Measurements from ENCODE around the gene FMO5. TPM values are rescaled to one million over a fixed set of nuclear protein-coding genes. Genes with fewer than 3 reads are reported as not detected.
"Not testable (repeated sequence)": the region's sequence is repeated elsewhere in the genome, so short reads cannot be mapped to it uniquely, and the experiment has no call there.

FMO5 gene
- total RNA-seq, 2 donors from 2014 or later = not detected

- DNase-seq (ENCODE audit: low spot score) (no peak), ATAC-seq (no peak)
- H3K27ac Mint-ChIP-seq = no peak overlapping the region
- peaks cover 33 to 47% of the 10 kb centered on the region in 2 donors for H3K4me1 Mint-ChIP-seq (ENCODE audit: low read depth in 2 of 2)
- peaks cover 4% of the 10 kb centered on the region for H3K36me3 Mint-ChIP-seq
- H3K27me3 Mint-ChIP-seq = no peaks in the 10 kb centered on the region
- no peaks in the 10 kb centered on the region for H3K9me3 Mint-ChIP-seq
- H3K4me3 Mint-ChIP-seq = no peak overlapping the region
Observed at GRCh38 chr1:147245129-147245528, 20.0 kb upstream of the FMO5 start.

- no peak for DNase-seq (ENCODE audit: low spot score)
- Mint-ChIP-seq H3K9me3 (no peaks in the 10 kb centered on the region), H3K27ac (peak overlapping the region; percentile 14 to 45), H3K4me3 (peak overlapping the region; percentile 85), H3K4me1 (ENCODE audit: low read depth in 2 of 2) (peaks cover 28 to 41% of the 10 kb centered on the region in 2 donors), H3K27me3 (peaks cover 5 to 8% of the 10 kb centered on the region in 2 donors), H3K36me3 (peaks cover 4% of the 10 kb centered on the region)
- no peak for ATAC-seq
Observed at GRCh38 chr1:147243841-147244240, 18.7 kb upstream of the FMO5 start.

- H3K27me3 Mint-ChIP-seq = peaks cover 5 to 10% of the 10 kb centered on the region in 2 donors
- ATAC-seq (peak in 1 of 2 donors; percentile 34), DNase-seq (ENCODE audit: low spot score) (no peak)
- H3K4me3 Mint-ChIP-seq = peak overlapping the region; percentile 85
- H3K9me3 Mint-ChIP-seq = no peaks in the 10 kb centered on the region
- H3K27ac Mint-ChIP-seq = peak overlapping the region; percentile 14 to 45
- H3K4me1 Mint-ChIP-seq (ENCODE audit: low read depth in 2 of 2) = peaks cover 28 to 41% of the 10 kb centered on the region in 2 donors
- peaks cover 4% of the 10 kb centered on the region for H3K36me3 Mint-ChIP-seq
Observed at GRCh38 chr1:147243228-147243685, 18.1 kb upstream of the FMO5 start.

GRCh38 chr1:147242449-147243227, 17.5 kb upstream of the FMO5 start, which contains the start of gene CHD1L:
CHD1L (plus strand) TSS chr1:147242684; CDS start chr1:147242704, 20 bp downstream.
- H3K27ac Mint-ChIP-seq = peak within 1 kb of the TSS; percentile 58 to 59
- DNase-seq (ENCODE audit: low spot score) (peak; percentile 95), ATAC-seq (peak; percentile 95 to 97)
- H3K36me3 Mint-ChIP-seq = peaks cover 4% of the 10 kb centered on the region
- H3K9me3 Mint-ChIP-seq = no peaks in the 10 kb centered on the region
- peaks cover 26 to 37% of the 10 kb centered on the region in 2 donors for H3K4me1 Mint-ChIP-seq (ENCODE audit: low read depth in 2 of 2)
- H3K27me3 Mint-ChIP-seq = peaks cover 5 to 10% of the 10 kb centered on the region in 2 donors
- peak within 1 kb of the TSS; percentile 85 for H3K4me3 Mint-ChIP-seq

- peak overlapping the region; percentile 85 for H3K4me3 Mint-ChIP-seq
- peaks cover 21 to 31% of the 10 kb centered on the region in 2 donors for H3K4me1 Mint-ChIP-seq (ENCODE audit: low read depth in 2 of 2)
- peak overlapping the region; percentile 58 to 59 for H3K27ac Mint-ChIP-seq
- H3K9me3 Mint-ChIP-seq = no peaks in the 10 kb centered on the region
- no peak for ATAC-seq
- H3K36me3 Mint-ChIP-seq = peaks cover 4% of the 10 kb centered on the region
- DNase-seq (ENCODE audit: low spot score) = no peak
- H3K27me3 Mint-ChIP-seq = peaks cover 5 to 10% of the 10 kb centered on the region in 2 donors
Observed at GRCh38 chr1:147241934-147242448, 16.9 kb upstream of the FMO5 start.

GRCh38 chr1:147240131-147240721, 15.1 kb upstream of the FMO5 start:
- not testable (repeated sequence) for H3K36me3 Mint-ChIP-seq; H3K27ac Mint-ChIP-seq; H3K9me3 Mint-ChIP-seq; DNase-seq (ENCODE audit: low spot score); H3K4me3 Mint-ChIP-seq; ATAC-seq
- peaks cover 15 to 20% of the 10 kb centered on the region in 2 donors for H3K4me1 Mint-ChIP-seq (ENCODE audit: low read depth in 2 of 2)
- H3K27me3 Mint-ChIP-seq = peaks cover 5 to 10% of the 10 kb centered on the region in 2 donors

- ATAC-seq = no peak
Observed at GRCh38 chr1:147238925-147239820, 14.0 kb upstream of the FMO5 start.

GRCh38 chr1:147238053-147238902, 13.1 kb upstream of the FMO5 start:
- H3K27ac Mint-ChIP-seq = no peak overlapping the region
- ATAC-seq = no peak

More at GRCh38 chr1:147238925-147239820, 14.0 kb upstream of the FMO5 start:
- Mint-ChIP-seq H3K4me3 (no peak overlapping the region), H3K27ac (no peak overlapping the region), H3K9me3 (no peaks in the 10 kb centered on the region), H3K36me3 (peaks cover 4% of the 10 kb centered on the region), H3K4me1 (ENCODE audit: low read depth in 2 of 2) (peaks cover 12 to 14% of the 10 kb centered on the region in 2 donors), H3K27me3 (peaks cover 6 to 10% of the 10 kb centered on the region in 2 donors)
- no peak for DNase-seq (ENCODE audit: low spot score)

GRCh38 chr1:147236959-147237791, 12.0 kb upstream of the FMO5 start:
- H3K4me1 Mint-ChIP-seq (ENCODE audit: low read depth in 2 of 2) = peaks cover 3 to 4% of the 10 kb centered on the region in 2 donors
- peaks cover 8 to 10% of the 10 kb centered on the region in 2 donors for H3K27me3 Mint-ChIP-seq
- no peak overlapping the region for H3K27ac Mint-ChIP-seq
- H3K4me3 Mint-ChIP-seq = no peak overlapping the region
- DNase-seq (ENCODE audit: low spot score) (no peak), ATAC-seq (no peak)
- no peaks in the 10 kb centered on the region for H3K36me3 Mint-ChIP-seq
- H3K9me3 Mint-ChIP-seq = no peaks in the 10 kb centered on the region

More at GRCh38 chr1:147238053-147238902, 13.1 kb upstream of the FMO5 start:
- Mint-ChIP-seq H3K36me3 (no peaks in the 10 kb centered on the region), H3K9me3 (no peaks in the 10 kb centered on the region), H3K27me3 (peaks cover 8 to 10% of the 10 kb centered on the region in 2 donors), H3K4me3 (no peak overlapping the region), H3K4me1 (ENCODE audit: low read depth in 2 of 2) (peaks cover 5% of the 10 kb centered on the region in 2 donors)
- no peak for DNase-seq (ENCODE audit: low spot score)

GRCh38 chr1:147236448-147236847, 11.3 kb upstream of the FMO5 start:
- Mint-ChIP-seq H3K4me1 (ENCODE audit: low read depth in 2 of 2) (no peaks in the 10 kb centered on the region), H3K9me3 (no peaks in the 10 kb centered on the region), H3K27me3 (peaks cover 10 to 12% of the 10 kb centered on the region in 2 donors), H3K27ac (no peak overlapping the region), H3K36me3 (no peaks in the 10 kb centered on the region), H3K4me3 (no peak overlapping the region)
- ATAC-seq (no peak), DNase-seq (ENCODE audit: low spot score) (no peak)

GRCh38 chr1:147235822-147236221, 10.7 kb upstream of the FMO5 start:
- DNase-seq (ENCODE audit: low spot score) (no peak), ATAC-seq (no peak)
- Mint-ChIP-seq H3K27me3 (peaks cover 16 to 18% of the 10 kb centered on the region in 2 donors), H3K4me3 (no peak overlapping the region), H3K4me1 (ENCODE audit: low read depth in 2 of 2) (no peaks in the 10 kb centered on the region), H3K27ac (no peak overlapping the region), H3K9me3 (no peaks in the 10 kb centered on the region), H3K36me3 (no peaks in the 10 kb centered on the region)

GRCh38 chr1:147233903-147234302, 8.8 kb upstream of the FMO5 start:
- ATAC-seq; DNase-seq (ENCODE audit: low spot score); H3K27ac Mint-ChIP-seq; H3K36me3 Mint-ChIP-seq; H3K4me3 Mint-ChIP-seq; H3K9me3 Mint-ChIP-seq; H3K4me1 Mint-ChIP-seq (ENCODE audit: low read depth in 2 of 2): not testable (repeated sequence)
- peaks cover 10 to 16% of the 10 kb centered on the region in 2 donors for H3K27me3 Mint-ChIP-seq

All from natural killer cell treated with Interleukin-12 subunit alpha and Interleukin-12 subunit beta and Interleukin-15 and Interleukin-18, amount 100 ng/mL, for 72 hours (primary cell).